GM19372 (cell line): ENCODE data around the gene PLCXD3.
"Not testable (repeated sequence)": the region's sequence is repeated elsewhere in the genome, so short reads cannot be mapped to it uniquely, and the experiment has no call there.

Experiments
- ATAC-seq: cut with Tn5 transposase; IDR thresholded peaks from one replicate; pipeline ENCODE4 v1.9.1; 2021; ENCODE audit warnings: mild to moderate bottlenecking, low read depth, moderate library complexity; ENCODE audit not compliant: unreplicated experiment

PLCXD3 gene

GRCh38 chr5:41493490-41494126, 16.8 kb downstream of the PLCXD3 start:
- not testable (repeated sequence) for ATAC-seq

DNA sequence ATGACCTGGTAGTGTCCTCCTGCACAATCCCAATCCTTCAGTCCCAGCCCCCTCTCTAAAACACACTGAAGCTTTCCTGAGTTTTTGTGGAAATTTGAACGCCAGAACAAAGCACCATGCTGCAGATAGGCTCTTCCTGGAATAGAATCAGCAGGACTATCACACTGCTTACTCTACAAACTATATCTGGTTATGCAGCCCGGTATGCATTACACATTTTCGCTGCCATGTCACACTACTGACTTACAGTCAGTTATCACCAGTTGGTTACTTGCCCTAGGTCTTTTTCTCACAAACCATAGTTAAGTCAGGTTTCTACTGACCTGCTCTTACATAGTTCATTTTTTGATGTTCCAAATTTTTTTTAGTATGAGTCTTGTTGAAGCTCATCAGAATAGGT, 24.9 kb downstream of the PLCXD3 start:
- ATAC-seq: no peak

GRCh38 chr5:41482715-41483114, 27.7 kb downstream of the PLCXD3 start:
- ATAC-seq: no peak

GRCh38 chr5:41482173-41482572, 28.2 kb downstream of the PLCXD3 start:
- no peak for ATAC-seq

GRCh38 chr5:41471571-41472208, 38.7 kb downstream of the PLCXD3 start:
- ATAC-seq: not testable (repeated sequence)

- ATAC-seq: no peak
Observed at GRCh38 chr5:41465493-41466171, 44.8 kb downstream of the PLCXD3 start.

DNA sequence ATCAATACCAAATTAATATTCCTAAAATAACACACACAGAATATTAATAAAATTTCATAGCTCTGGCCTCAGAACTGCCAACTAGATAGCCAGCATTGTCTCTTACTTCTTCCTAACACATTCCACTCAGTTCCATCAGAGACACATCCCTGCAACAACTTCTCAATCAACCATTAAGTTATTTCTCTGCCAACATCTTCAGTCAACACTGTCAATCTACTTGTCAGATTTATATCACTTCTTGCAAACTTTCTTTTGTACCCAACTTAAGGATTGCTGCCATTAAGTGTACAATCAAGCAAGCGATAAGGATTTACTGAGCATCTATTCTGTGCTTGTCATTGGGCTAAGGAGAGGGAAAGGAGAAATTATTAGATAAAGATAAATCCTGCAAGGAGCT, 50.8 kb downstream of the PLCXD3 start:
- no peak for ATAC-seq

- no peak for ATAC-seq
Observed at GRCh38 chr5:41457094-41457493, 53.3 kb downstream of the PLCXD3 start.

DNA sequence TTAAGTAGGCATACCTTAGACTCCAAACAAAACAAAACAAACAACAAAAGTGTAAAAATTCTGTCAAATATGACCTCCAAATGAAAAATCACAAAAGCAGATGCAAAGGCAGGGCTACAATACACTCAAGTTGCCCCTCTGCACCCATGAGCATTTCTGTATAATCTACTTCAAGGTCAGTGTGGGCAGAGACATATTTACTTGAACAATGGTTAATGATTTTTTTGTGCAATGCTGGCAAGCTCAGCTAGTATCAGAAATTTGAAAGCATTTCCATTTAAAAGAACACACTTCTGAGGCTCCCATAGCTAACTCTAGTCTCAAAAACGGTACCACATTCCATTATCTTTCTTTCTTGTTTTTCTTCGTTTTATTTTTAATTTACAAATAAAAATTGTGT, 57.9 kb downstream of the PLCXD3 start:
- no peak for ATAC-seq

- ATAC-seq: no peak
Observed at GRCh38 chr5:41447650-41448510, 62.5 kb downstream of the PLCXD3 start.

GRCh38 chr5:41445937-41446563, 64.4 kb downstream of the PLCXD3 start:
- ATAC-seq: no peak

GRCh38 chr5:41435276-41435675, 75.1 kb downstream of the PLCXD3 start:
- ATAC-seq: no peak

GRCh38 chr5:41433552-41434181, 76.7 kb downstream of the PLCXD3 start:
- ATAC-seq: no peak

DNA sequence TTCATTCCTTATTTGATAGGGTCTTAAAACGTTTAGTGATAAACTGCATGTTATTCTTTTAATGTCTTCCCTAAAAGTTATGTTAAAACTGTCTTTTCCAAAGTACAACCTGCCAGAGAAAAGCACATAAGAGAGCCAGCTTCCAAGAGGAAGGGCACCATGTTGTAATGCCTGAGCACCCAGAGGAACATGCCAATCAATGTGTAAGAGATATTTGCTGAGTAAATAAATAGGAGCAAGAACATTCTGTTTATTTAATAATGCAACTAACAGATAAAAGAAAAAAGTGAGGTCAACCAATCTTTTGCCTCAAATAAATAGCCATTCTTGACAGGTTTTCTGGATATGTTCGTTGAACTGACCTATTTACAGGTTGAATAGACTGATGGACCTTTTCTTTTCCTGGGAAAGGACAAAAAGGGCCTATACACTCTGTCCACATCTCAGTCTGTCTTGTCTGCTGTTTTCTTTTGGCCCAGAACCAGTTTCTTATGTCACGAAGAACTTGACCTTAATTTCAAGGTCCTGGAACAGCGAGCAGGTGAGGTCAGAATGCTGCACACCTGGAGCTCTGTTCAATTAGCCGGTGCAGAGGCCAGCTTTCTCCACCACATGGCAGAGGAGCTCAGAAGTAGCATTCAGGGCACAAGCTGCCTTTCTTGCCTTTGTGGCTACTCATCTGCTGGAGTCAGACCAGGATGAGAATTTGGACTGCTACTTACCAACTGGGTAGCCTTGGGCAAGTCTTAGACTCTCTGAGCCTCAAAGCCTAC, 77.7 kb downstream of the PLCXD3 start:
- no peak for ATAC-seq

DNA sequence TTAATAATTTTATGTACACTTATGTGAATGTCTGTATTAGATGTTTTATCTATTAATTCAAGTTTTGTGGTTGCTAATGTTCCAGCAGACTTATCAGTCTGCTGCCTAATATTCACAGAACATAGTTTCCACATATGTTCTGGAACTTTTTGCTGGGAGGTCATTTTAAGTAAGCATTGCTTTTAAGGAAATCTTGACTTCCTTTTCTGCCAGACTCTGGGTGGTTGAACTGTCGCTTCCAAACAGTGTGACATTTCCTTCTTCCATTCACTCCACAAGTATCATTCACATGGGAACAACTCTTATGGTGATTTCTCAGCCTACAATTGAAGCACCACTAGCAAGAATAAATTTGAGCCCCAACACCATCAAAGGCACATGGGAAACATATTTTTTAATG, 82.9 kb downstream of the PLCXD3 start:
- ATAC-seq: no peak

DNA sequence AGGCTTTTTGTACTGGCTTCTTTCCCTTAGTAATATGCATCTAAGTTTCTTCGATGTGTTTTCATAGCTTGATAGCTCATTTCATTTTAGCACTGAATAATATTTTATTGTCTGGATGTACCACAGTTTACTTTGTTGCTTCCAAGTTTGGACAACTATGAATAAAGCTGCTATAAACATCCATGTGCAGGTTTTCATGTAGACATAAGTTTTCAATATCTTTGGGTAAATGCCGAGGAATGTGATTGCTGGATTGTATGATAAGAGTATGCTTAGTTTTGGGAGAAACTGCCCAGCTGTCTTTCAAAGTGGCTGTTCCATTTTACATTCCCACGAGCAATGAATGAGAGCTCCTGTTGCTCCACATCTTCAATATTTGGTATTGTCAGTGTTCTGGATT, 84.7 kb downstream of the PLCXD3 start:
- no peak for ATAC-seq

- no peak for ATAC-seq
Observed at GRCh38 chr5:41420492-41421067, 89.8 kb downstream of the PLCXD3 start.

GRCh38 chr5:41418220-41419031, 92.0 kb downstream of the PLCXD3 start:
- ATAC-seq: no peak
